NB4 (cell line): ENCODE results near the gene WFDC5.

Experiments
- POLR2A ChIP-seq: IDR thresholded peaks from 2 replicates; pipeline ENCODE4 v1.6.1; 2011; ENCODE audit warnings: mild to moderate bottlenecking; ENCODE audit not compliant: insufficient read length; ENCODE audit errors: extremely low read depth
- TF ChIP-seq, protein P1 (sequence below): IDR thresholded peaks from one replicate; pipeline ENCODE4 v1.5.1; 2012; ENCODE audit warnings: low read depth, low read length
- TF ChIP-seq, protein P2 (sequence below): IDR thresholded peaks from 2 replicates; pipeline ENCODE4 v1.6.1; 2011; ENCODE audit warnings: low read depth, low read length

DNA sequence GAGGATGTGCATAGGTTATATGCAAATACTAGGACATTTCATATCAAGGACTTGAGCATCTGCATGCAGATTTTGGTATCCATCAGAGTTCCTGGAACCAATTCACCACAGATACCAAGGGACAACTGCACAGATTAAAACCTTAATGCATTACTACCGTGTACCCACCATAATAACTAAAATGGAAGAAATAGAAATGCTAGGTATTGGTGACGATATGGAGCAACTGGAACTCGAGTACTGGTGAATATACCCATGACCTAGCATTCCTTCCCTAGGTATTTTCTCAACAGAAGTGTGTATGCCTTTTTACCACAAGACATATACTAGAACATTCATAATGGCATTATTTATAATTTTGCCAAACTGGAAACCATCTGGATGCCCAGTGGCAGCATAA, 32.5 kb downstream of the WFDC5 start:
- TF ChIP-seq, protein P1, sequence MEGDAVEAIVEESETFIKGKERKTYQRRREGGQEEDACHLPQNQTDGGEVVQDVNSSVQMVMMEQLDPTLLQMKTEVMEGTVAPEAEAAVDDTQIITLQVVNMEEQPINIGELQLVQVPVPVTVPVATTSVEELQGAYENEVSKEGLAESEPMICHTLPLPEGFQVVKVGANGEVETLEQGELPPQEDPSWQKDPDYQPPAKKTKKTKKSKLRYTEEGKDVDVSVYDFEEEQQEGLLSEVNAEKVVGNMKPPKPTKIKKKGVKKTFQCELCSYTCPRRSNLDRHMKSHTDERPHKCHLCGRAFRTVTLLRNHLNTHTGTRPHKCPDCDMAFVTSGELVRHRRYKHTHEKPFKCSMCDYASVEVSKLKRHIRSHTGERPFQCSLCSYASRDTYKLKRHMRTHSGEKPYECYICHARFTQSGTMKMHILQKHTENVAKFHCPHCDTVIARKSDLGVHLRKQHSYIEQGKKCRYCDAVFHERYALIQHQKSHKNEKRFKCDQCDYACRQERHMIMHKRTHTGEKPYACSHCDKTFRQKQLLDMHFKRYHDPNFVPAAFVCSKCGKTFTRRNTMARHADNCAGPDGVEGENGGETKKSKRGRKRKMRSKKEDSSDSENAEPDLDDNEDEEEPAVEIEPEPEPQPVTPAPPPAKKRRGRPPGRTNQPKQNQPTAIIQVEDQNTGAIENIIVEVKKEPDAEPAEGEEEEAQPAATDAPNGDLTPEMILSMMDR, result no peak
- TF ChIP-seq, protein P2, sequence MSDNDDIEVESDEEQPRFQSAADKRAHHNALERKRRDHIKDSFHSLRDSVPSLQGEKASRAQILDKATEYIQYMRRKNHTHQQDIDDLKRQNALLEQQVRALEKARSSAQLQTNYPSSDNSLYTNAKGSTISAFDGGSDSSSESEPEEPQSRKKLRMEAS, result no peak
- no peak for TF ChIP-seq POLR2A
